HepG2 (cell line): ENCODE measurements around the gene DDX50. TPM values are rescaled to one million over a fixed set of nuclear protein-coding genes. Genes with fewer than 3 reads are reported as not detected.
A peak's percentile ranks its signal among the peaks of the same experiment; 100 is the strongest.

Source experiments
- ATAC-seq: fragments of 200-7000 bp; cut with Tn5 transposase; 3 replicates; pipeline ENCODE4 v1.9.1; 2020; ENCODE audit warnings: mild to moderate bottlenecking, moderate library complexity
- BruUV-seq: library from RNA; stranded (reverse); fragments of 400-500 nt; replicated peaks from 2 replicates; lab custom pipeline; 2021; lab: Mats Ljungman, UMichigan
- CTCF ChIA-PET: fragments of 300-600 bp; formaldehyde crosslinking; extraction: SDS; loops from one replicate; lab custom pipeline; 2021; ENCODE audit warnings: low total read pairs, inconsistent platforms, low intra/inter-chr PET ratio; lab: Yijun Ruan, JAX
- POLR2A ChIA-PET: fragments of 350-600 bp; sonication (Branson Sonifier 250); formaldehyde crosslinking; loops from one replicate; lab custom pipeline; 2020; ENCODE audit warnings: antibody characterized with exemption, inconsistent platforms; lab: Yijun Ruan, JAX
- DNase-seq: peaks from one replicate; pipeline ENCODE4 v3.0.0-alpha.2; 2015; ENCODE audit warnings: low spot score
- FAIRE-seq: peaks from 3 replicates; lab custom pipeline; 2011; peaks lifted over from hg19 to GRCh38; lab: Jason Lieb, UNC
- H2AFZ ChIP-seq: one replicate; pipeline ENCODE4 v1.6.1; 2011; ENCODE audit warnings: low read length, inconsistent platforms
- H3K27ac ChIP-seq: fragments of 300-600 bp; 3 replicates; pipeline ENCODE4 v1.8.0; 2011; ENCODE audit warnings: mixed run types, mild to moderate bottlenecking, mixed read lengths, low read length, inconsistent platforms; ENCODE audit not compliant: insufficient read depth; ENCODE audit errors: extremely low read length
- H3K27me3 ChIP-seq, 2 experiments: fragments of 200-600 bp in 1 of 2; 2 replicates in 1 of 2; 3 replicates in 1 of 2; pipeline versions ENCODE4 v1.6.0 to v1.8.0; 2011; ENCODE audit warnings: low read length in 2 of 2, mild to moderate bottlenecking in 2 of 2, moderate library complexity in 2 of 2, inconsistent platforms in 1 of 2; ENCODE audit not compliant: insufficient read depth in 2 of 2, control insufficient read depth in 1 of 2
- H3K36me3 ChIP-seq, 2 experiments: fragments of 200-600 bp in 1 of 2; replicated peaks in 1 of 2; 2 replicates in 1 of 2; 3 replicates in 1 of 2; pipeline versions ENCODE4 v1.5.1 to v1.8.0; 2011; ENCODE audit warnings: low read length in 2 of 2, inconsistent platforms in 1 of 2; ENCODE audit not compliant: insufficient read depth in 2 of 2, control insufficient read depth in 1 of 2
- H3K4me1 ChIP-seq: 2 replicates; pipeline ENCODE4 v1.5.1; 2012; ENCODE audit warnings: low read length, inconsistent platforms; ENCODE audit not compliant: insufficient read depth
- H3K4me2 ChIP-seq: 2 replicates; pipeline ENCODE4 v1.6.0; 2011; ENCODE audit warnings: low read depth, low read length, inconsistent platforms
- H3K4me3 ChIP-seq, 3 experiments: fragments of 200-600 bp in 1 of 3; sonication (generic), shearing (Covaris generic) in 1 of 3; replicated peaks in 1 of 3; 2 replicates each; pipeline ENCODE4 v1.5.1; 2011 to 2016; ENCODE audit warnings: low read length in 3 of 3, inconsistent platforms in 2 of 3, low read depth in 2 of 3, mild to moderate bottlenecking in 2 of 3, control low read depth in 1 of 3, mixed read lengths in 1 of 3; ENCODE audit not compliant: insufficient read depth in 1 of 3
- H3K79me2 ChIP-seq: one replicate; pipeline ENCODE4 v1.6.1; 2011; ENCODE audit warnings: low read length, inconsistent platforms; ENCODE audit not compliant: insufficient read depth
- H3K9ac ChIP-seq: 2 replicates; pipeline ENCODE4 v1.6.0; 2011; ENCODE audit warnings: mild to moderate bottlenecking, low read depth, low read length, inconsistent platforms; ENCODE audit not compliant: insufficient read depth
- H3K9me3 ChIP-seq: 2 replicates; pipeline ENCODE4 v1.5.1; 2012; ENCODE audit warnings: mild to moderate bottlenecking, low read length
- H4K20me1 ChIP-seq: 2 replicates; pipeline ENCODE4 v1.6.0; 2011; ENCODE audit warnings: inconsistent platforms, mild to moderate bottlenecking, low read length, moderate library complexity; ENCODE audit not compliant: insufficient read depth
- RBM22 ChIP-seq: fragments of 200-400 bp; formaldehyde crosslinking; optimal IDR thresholded peaks from 2 replicates; pipeline ENCODE3; 2017; ENCODE audit warnings: mild to moderate bottlenecking, low read length, moderate library complexity
- RORA ChIP-seq: sonication (generic); formaldehyde crosslinking; IDR thresholded peaks from 2 replicates; pipeline ENCODE4 v1.5.0; 2020; ENCODE audit warnings: mild to moderate bottlenecking, missing genetic modification reagents, moderate library complexity
- WGBS: methylation state at CpG from one replicate; pipeline ENCODE4 v1.1.6; 2017; ENCODE audit warnings: low lambda C conversion rate; 5-methylcytosine and 5-hydroxymethylcytosine counted together
- in situ Hi-C: cut with HindIII; loops from 2 replicates; pipeline ENCODE4 v1.10.0; 2017; ENCODE audit warnings: low pct_unique_long_range_greater_than_20kb; ENCODE audit not compliant: extremely low pct_ligation_motif_present
- intact Hi-C: fragments of 100-400 bp; cut with micrococcal nuclease; formaldehyde crosslinking; loops from one replicate; pipeline ENCODE4 v1.10.0; 2022; ENCODE audit not compliant: unreplicated experiment
- polyA plus RNA-seq, 8 experiments: library from polyadenylated mRNA; depleted of rRNA in 3 of 8; stranded (reverse) in 7 of 8; unstranded in 1 of 8; fragments of >200 nt; fragmentation: Illumina TruSeq in 4 of 8; extraction: Trizol in 4 of 8; gene quantifications; 2 replicates each; pipeline versions ENCODE4 v1.2.1 to v1.2.3, GENCODE V29; 2011 to 2016; ENCODE audit warnings: low read depth in 4 of 8, missing spikeins in 1 of 8, mixed read lengths in 1 of 8; ENCODE audit not compliant: insufficient read depth in 1 of 8
- total RNA-seq, 5 experiments: library from RNA; depleted of rRNA; stranded (reverse); fragments of >200 nt; fragmentation: Illumina TruSeq; extraction: Trizol; gene quantifications; 2 replicates each; pipeline ENCODE4 v1.2.3, GENCODE V29; 2016; ENCODE audit warnings: low read depth in 1 of 5
- TF ChIP-seq, protein P1 (sequence below): IDR thresholded peaks from 2 replicates; pipeline ENCODE4 v1.6.1; 2012; ENCODE audit warnings: low read length, improper control_type of control experiment
- TF ChIP-seq, protein P2 (sequence below): sonication (generic); formaldehyde crosslinking; IDR thresholded peaks from 2 replicates; pipeline ENCODE4 v1.4.0; 2020; ENCODE audit warnings: mild to moderate bottlenecking, low read depth, missing genetic modification reagents

DDX50 gene
- total and polyA plus RNA-seq, 2 of the 13 experiments (the other 11 are each of a cell fraction or from before 2014, with no cell fraction given), result 19.0 to 38.2 TPM

DNA sequence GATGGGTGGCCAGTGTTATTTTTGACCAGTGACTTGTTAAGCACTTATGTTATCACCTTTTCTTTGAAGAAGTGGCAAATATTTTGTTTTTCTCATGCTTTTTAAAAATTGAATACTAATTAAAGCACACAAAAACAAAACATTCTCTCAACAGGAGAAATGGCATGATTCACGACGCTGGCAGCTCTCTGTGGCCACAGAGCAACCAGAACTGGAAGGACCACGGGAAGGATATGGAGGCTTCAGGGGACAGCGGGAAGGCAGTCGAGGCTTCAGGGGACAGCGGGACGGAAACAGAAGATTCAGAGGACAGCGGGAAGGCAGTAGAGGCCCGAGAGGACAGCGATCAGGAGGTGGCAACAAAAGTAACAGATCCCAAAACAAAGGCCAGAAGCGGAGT lies 81.3 kb downstream of the DDX50 start:
- WGBS, result 97% methylated on average over 11 of the region's 11 CpGs
- CTCF ChIA-PET, result no interaction called here
- Histone ChIP-seq H3K9ac (no peak overlapping the region), H2AFZ (no peak overlapping the region), H3K4me1 (no peaks in the 10 kb centered on the region), H3K9me3 (no peaks in the 10 kb centered on the region), H3K79me2 (no peaks in the 10 kb centered on the region), H3K4me2 (no peak overlapping the region), H3K27me3 (no peaks in the 10 kb centered on the region), H3K4me3 (no peak overlapping the region), H3K27ac (no peak overlapping the region), H4K20me1 (no peaks in the 10 kb centered on the region; the same call in 1 of the 2 replicates), H3K36me3 (peaks cover 14 to 70% of the 10 kb centered on the region in 2 experiments)
- FAIRE-seq (no peak), DNase-seq (no peak), ATAC-seq (no peak)
- no TSS peak for BruUV-seq
- in situ Hi-C loops, result no loop called here
- intact Hi-C loops, result no loop called here
- POLR2A ChIA-PET, result no interaction called here
- TF ChIP-seq, protein P1, sequence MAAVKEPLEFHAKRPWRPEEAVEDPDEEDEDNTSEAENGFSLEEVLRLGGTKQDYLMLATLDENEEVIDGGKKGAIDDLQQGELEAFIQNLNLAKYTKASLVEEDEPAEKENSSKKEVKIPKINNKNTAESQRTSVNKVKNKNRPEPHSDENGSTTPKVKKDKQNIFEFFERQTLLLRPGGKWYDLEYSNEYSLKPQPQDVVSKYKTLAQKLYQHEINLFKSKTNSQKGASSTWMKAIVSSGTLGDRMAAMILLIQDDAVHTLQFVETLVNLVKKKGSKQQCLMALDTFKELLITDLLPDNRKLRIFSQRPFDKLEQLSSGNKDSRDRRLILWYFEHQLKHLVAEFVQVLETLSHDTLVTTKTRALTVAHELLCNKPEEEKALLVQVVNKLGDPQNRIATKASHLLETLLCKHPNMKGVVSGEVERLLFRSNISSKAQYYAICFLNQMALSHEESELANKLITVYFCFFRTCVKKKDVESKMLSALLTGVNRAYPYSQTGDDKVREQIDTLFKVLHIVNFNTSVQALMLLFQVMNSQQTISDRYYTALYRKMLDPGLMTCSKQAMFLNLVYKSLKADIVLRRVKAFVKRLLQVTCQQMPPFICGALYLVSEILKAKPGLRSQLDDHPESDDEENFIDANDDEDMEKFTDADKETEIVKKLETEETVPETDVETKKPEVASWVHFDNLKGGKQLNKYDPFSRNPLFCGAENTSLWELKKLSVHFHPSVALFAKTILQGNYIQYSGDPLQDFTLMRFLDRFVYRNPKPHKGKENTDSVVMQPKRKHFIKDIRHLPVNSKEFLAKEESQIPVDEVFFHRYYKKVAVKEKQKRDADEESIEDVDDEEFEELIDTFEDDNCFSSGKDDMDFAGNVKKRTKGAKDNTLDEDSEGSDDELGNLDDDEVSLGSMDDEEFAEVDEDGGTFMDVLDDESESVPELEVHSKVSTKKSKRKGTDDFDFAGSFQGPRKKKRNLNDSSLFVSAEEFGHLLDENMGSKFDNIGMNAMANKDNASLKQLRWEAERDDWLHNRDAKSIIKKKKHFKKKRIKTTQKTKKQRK, result no peak
- TF ChIP-seq, protein P2, sequence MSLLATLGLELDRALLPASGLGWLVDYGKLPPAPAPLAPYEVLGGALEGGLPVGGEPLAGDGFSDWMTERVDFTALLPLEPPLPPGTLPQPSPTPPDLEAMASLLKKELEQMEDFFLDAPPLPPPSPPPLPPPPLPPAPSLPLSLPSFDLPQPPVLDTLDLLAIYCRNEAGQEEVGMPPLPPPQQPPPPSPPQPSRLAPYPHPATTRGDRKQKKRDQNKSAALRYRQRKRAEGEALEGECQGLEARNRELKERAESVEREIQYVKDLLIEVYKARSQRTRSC, result no peak
- TF ChIP-seq RBM22, result peak; percentile 82
- TF ChIP-seq RORA, result no peak
